NCI-H524 treated with DMSO at 0.1 percent for 48 hours (cell line): ENCODE measurements around the gene CAMSAP3.
"Not testable (repeated sequence)": the region's sequence is repeated elsewhere in the genome, so short reads cannot be mapped to it uniquely, and the experiment has no call there.

Experiments
- DNase-seq: peaks from one replicate; lab custom pipeline; 2025; lab: John Stamatoyannopoulos, UW

Gene CAMSAP3

GRCh38 chr19:7595466-7596133 lies at the start of gene CAMSAP3:
TSS of gene CAMSAP3 (plus strand) at chr19:7595863. CDS start at chr19:7596003, 140 bp downstream.
- peak; percentile 56 for DNase-seq

GRCh38 chr19:7545904-7546303 lies 49.8 kb upstream of the CAMSAP3 start:
- no peak for DNase-seq

- DNase-seq = no peak
Measured at GRCh38 chr19:7547159-7547558, 48.5 kb upstream of the CAMSAP3 start.

GRCh38 chr19:7549429-7550148 lies 46.1 kb upstream of the CAMSAP3 start:
- no peak for DNase-seq

GRCh38 chr19:7550169-7550770 lies 45.4 kb upstream of the CAMSAP3 start:
- DNase-seq = no peak

- DNase-seq = peak; percentile 22
Measured at GRCh38 chr19:7550987-7551761, 44.5 kb upstream of the CAMSAP3 start.

- DNase-seq = no peak
Measured at GRCh38 chr19:7552781-7553180, 42.9 kb upstream of the CAMSAP3 start.

- no peak for DNase-seq
Measured at GRCh38 chr19:7554565-7554964, 41.1 kb upstream of the CAMSAP3 start.

GRCh38 chr19:7554990-7555864 lies 40.4 kb upstream of the CAMSAP3 start:
- no peak for DNase-seq

GRCh38 chr19:7556696-7557315 lies 38.9 kb upstream of the CAMSAP3 start:
- no peak for DNase-seq

- DNase-seq = no peak
Measured at GRCh38 chr19:7558667-7559066, 37.0 kb upstream of the CAMSAP3 start.

- no peak for DNase-seq
Measured at GRCh38 chr19:7559102-7559501, 36.6 kb upstream of the CAMSAP3 start.

- DNase-seq = no peak
Measured at GRCh38 chr19:7560255-7560654, 35.4 kb upstream of the CAMSAP3 start.

GRCh38 chr19:7561325-7561724 lies 34.3 kb upstream of the CAMSAP3 start:
- no peak for DNase-seq

- no peak for DNase-seq
Measured at GRCh38 chr19:7562646-7563393, 32.8 kb upstream of the CAMSAP3 start.

- no peak for DNase-seq
Measured at GRCh38 chr19:7564866-7565265, 30.8 kb upstream of the CAMSAP3 start.

GRCh38 chr19:7565332-7565731 lies 30.3 kb upstream of the CAMSAP3 start:
- DNase-seq = no peak

GRCh38 chr19:7570761-7571160 lies 24.9 kb upstream of the CAMSAP3 start:
- DNase-seq = no peak

GRCh38 chr19:7575434-7576040 lies 20.1 kb upstream of the CAMSAP3 start:
- no peak for DNase-seq

- not testable (repeated sequence) for DNase-seq
Measured at GRCh38 chr19:7577422-7577821, 18.2 kb upstream of the CAMSAP3 start.
